Measurements from ENCODE around the gene SSTR4. TPM values are rescaled to one million over a fixed set of nuclear protein-coding genes. Genes with fewer than 3 reads are reported as not detected.
"Not testable (repeated sequence)": the region's sequence is repeated elsewhere in the genome, so short reads cannot be mapped to it uniquely, and the experiment has no call there.

Gene SSTR4
- not detected for total RNA-seq
- long read RNA-seq: 0 reads

- DNase-seq: no peak
- ATAC-seq: peak; percentile 53 to 56
- intact Hi-C loops (cut with DNase I): no loop called here
These were observed at the start of gene SSTR4 for GRCh38 chr20:23034721-23035671. SSTR4 (plus strand) TSS chr20:23035312; CDS start chr20:23035484, 172 bp downstream.

- no peak for ATAC-seq
- intact Hi-C loops (cut with DNase I): no loop called here
- no peak for DNase-seq
These were observed 48.5 kb upstream of the SSTR4 start for GRCh38 chr20:22986601-22987000.

- ATAC-seq; intact Hi-C loops (cut with DNase I); DNase-seq: not testable (repeated sequence)
These were observed 43.7 kb upstream of the SSTR4 start for GRCh38 chr20:22991424-22991823.

- no peak for DNase-seq
These were observed 41.3 kb upstream of the SSTR4 start for GRCh38 chr20:22993823-22994222.

GRCh38 chr20:22995923-22996322, 39.2 kb upstream of the SSTR4 start:
- DNase-seq (no peak), ATAC-seq (no peak)
- intact Hi-C loops (cut with DNase I): no loop called here

More at GRCh38 chr20:22993823-22994222, 41.3 kb upstream of the SSTR4 start:
- no peak for ATAC-seq
- intact Hi-C loops (cut with DNase I): no loop called here

- no peak for DNase-seq
- ATAC-seq: no peak
- intact Hi-C loops (cut with DNase I): no loop called here
These were observed 36.6 kb upstream of the SSTR4 start for GRCh38 chr20:22998476-22998875.

GRCh38 chr20:22999756-23000155, 35.4 kb upstream of the SSTR4 start:
- no peak for ATAC-seq
- intact Hi-C loops (cut with DNase I): no loop called here

GRCh38 chr20:23000232-23000947, 34.7 kb upstream of the SSTR4 start:
- ATAC-seq (no peak), DNase-seq (no peak)
- intact Hi-C loops (cut with DNase I): no loop called here

More at GRCh38 chr20:22999756-23000155, 35.4 kb upstream of the SSTR4 start:
- no peak for DNase-seq

GRCh38 chr20:23002276-23002675, 32.8 kb upstream of the SSTR4 start:
- ATAC-seq (no peak), DNase-seq (no peak)
- intact Hi-C loops (cut with DNase I): no loop called here

GRCh38 chr20:23003077-23003635, 32.0 kb upstream of the SSTR4 start:
- DNase-seq: no peak
- intact Hi-C loops (cut with DNase I): no loop called here
- ATAC-seq: no peak

- DNase-seq (no peak), ATAC-seq (no peak)
- intact Hi-C loops (cut with DNase I): no loop called here
These were observed 31.1 kb upstream of the SSTR4 start for GRCh38 chr20:23003881-23004460.

GRCh38 chr20:23005776-23006175, 29.3 kb upstream of the SSTR4 start:
- intact Hi-C loops (cut with DNase I): no loop called here
- DNase-seq (no peak), ATAC-seq (no peak)

GRCh38 chr20:23007462-23007861, 27.6 kb upstream of the SSTR4 start:
- ATAC-seq (no peak), DNase-seq (no peak)
- intact Hi-C loops (cut with DNase I): no loop called here

GRCh38 chr20:23007886-23008655, 27.0 kb upstream of the SSTR4 start:
- intact Hi-C loops (cut with DNase I): no loop called here
- ATAC-seq (no peak), DNase-seq (no peak)

GRCh38 chr20:23008667-23009066, 26.4 kb upstream of the SSTR4 start:
- intact Hi-C loops (cut with DNase I): no loop called here
- no peak for ATAC-seq

GRCh38 chr20:23009636-23010035, 25.5 kb upstream of the SSTR4 start:
- intact Hi-C loops (cut with DNase I): no loop called here
- DNase-seq (no peak), ATAC-seq (peak in 1 of 2 donors; percentile 23)

More at GRCh38 chr20:23008667-23009066, 26.4 kb upstream of the SSTR4 start:
- DNase-seq: no peak

GRCh38 chr20:23010096-23010495, 25.0 kb upstream of the SSTR4 start:
- no peak for ATAC-seq
- intact Hi-C loops (cut with DNase I): no loop called here
- no peak for DNase-seq

- no peak for ATAC-seq
- intact Hi-C loops (cut with DNase I): no loop called here
- no peak for DNase-seq
These were observed 23.9 kb upstream of the SSTR4 start for GRCh38 chr20:23011008-23011721.
